Activated naive CD8-positive, alpha-beta T cell treated with anti-CD3 and anti-CD28 coated beads for 36 hours (primary cell): Measurements from ENCODE around the gene RFK. TPM values are rescaled to one million over a fixed set of nuclear protein-coding genes. Genes with fewer than 3 reads are reported as not detected.

Experiments
- DNase-seq: peaks from one replicate; pipeline ENCODE4 v3.0.0; 2021
- H3K27ac Mint-ChIP-seq: one replicate; pipeline ENCODE4 v1.8.0; 2022; ENCODE audit warnings: mild to moderate bottlenecking, moderate library complexity, mixed read lengths
- H3K27me3 Mint-ChIP-seq: one replicate; pipeline ENCODE4 v1.8.0; 2022; ENCODE audit warnings: mild to moderate bottlenecking, mixed read lengths
- H3K36me3 Mint-ChIP-seq: one replicate; pipeline ENCODE4 v1.8.0; 2021; ENCODE audit warnings: mild to moderate bottlenecking, mixed read lengths
- H3K4me1 Mint-ChIP-seq: one replicate; pipeline ENCODE4 v1.8.0; 2021; ENCODE audit warnings: mixed read lengths
- H3K4me3 Mint-ChIP-seq: one replicate; pipeline ENCODE4 v1.8.0; 2022; ENCODE audit warnings: mild to moderate bottlenecking, moderate library complexity, mixed read lengths
- H3K9me3 Mint-ChIP-seq: one replicate; pipeline ENCODE4 v1.8.0; 2022; ENCODE audit warnings: mixed read lengths
- total RNA-seq, 2 experiments: library from RNA; stranded (reverse); gene quantifications; one replicate each; pipeline ENCODE4 v1.2.3, GENCODE V29; 2021

The RFK gene
- total RNA-seq, 2 experiments from 2014 or later, result 11.3 to 11.9 TPM

DNA sequence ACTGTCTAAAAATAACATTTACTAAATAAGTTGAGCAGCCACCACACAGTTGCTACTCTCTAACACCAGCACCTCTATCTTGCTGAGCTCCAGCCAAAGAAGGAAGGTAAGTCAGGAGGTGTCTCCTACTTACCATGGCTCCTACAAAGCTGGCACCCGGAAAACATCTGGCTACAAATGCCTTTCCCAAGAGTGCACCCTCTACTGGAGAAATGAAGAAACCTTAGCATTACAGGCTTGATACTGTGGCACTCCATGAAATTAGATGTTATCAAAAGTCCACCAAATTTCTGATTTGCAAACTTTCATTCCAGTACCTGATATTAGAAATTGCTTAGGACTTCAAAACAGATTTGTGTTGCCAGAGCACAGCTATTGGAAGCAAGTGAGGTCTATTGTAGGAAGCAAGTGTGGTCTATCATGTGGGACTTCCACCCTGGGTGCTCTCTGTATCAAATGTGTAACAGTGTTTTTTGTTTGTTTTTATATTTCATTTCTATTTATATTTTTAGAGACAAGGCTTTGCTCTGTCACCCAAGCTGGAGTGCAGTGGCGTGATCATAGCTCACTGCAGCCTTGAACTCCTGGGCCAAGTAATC, 25.7 kb upstream of the RFK start:
- Mint-ChIP-seq H3K4me1 (peaks cover 10% of the 10 kb centered on the region), H3K27me3 (no peaks in the 10 kb centered on the region), H3K9me3 (no peaks in the 10 kb centered on the region), H3K4me3 (no peak overlapping the region), H3K36me3 (no peaks in the 10 kb centered on the region), H3K27ac (no peak overlapping the region)
- no peak for DNase-seq

DNA sequence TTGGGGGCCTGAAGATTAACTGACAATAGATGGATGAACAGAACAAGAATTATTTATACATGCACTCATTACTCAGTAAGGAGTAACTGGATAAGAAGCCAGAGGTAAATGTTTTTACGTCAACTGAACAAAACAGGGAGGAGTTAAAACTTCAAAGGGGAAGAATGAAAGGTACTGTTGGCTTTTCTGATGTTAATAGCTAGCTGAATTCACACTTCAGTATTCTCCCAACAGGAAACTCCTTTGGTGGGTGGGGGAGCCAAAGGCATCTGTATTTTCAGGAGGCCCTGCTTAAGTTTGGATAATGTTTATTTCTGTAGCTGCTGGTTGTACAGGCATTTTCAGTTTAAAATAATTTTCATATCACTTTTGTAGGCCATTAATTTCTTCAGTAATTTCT, 23.2 kb upstream of the RFK start:
- H3K4me3 Mint-ChIP-seq, result no peak overlapping the region
- peaks cover 8% of the 10 kb centered on the region for H3K36me3 Mint-ChIP-seq
- no peaks in the 10 kb centered on the region for H3K27me3 Mint-ChIP-seq
- H3K9me3 Mint-ChIP-seq, result peaks cover 8% of the 10 kb centered on the region
- H3K4me1 Mint-ChIP-seq, result peaks cover 8% of the 10 kb centered on the region
- no peak overlapping the region for H3K27ac Mint-ChIP-seq
- no peak for DNase-seq

DNA sequence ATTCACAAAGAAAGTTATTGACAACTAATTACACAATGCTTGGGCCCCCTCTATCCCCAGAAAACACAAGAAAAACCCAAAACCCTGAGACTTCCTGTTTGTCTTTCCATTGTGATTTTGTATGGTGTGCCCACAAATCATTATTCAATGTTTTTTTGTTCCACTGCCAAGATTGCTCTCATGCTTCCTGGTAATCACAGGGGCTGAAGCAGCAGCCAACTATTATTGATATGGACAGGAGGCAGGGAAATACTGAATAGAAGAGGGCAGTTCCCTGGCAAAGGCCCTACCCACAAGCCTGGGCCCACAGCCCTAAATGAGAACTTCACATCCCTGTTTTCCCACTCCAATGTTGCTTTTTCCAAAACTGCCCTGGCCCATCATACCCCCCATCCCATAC, 21.5 kb upstream of the RFK start:
- no peaks in the 10 kb centered on the region for H3K27me3 Mint-ChIP-seq
- H3K4me3 Mint-ChIP-seq, result no peak overlapping the region
- H3K9me3 Mint-ChIP-seq, result peaks cover 8% of the 10 kb centered on the region
- no peak overlapping the region for H3K27ac Mint-ChIP-seq
- H3K4me1 Mint-ChIP-seq, result peaks cover 8% of the 10 kb centered on the region
- no peak for DNase-seq
- H3K36me3 Mint-ChIP-seq, result peaks cover 8% of the 10 kb centered on the region

DNA sequence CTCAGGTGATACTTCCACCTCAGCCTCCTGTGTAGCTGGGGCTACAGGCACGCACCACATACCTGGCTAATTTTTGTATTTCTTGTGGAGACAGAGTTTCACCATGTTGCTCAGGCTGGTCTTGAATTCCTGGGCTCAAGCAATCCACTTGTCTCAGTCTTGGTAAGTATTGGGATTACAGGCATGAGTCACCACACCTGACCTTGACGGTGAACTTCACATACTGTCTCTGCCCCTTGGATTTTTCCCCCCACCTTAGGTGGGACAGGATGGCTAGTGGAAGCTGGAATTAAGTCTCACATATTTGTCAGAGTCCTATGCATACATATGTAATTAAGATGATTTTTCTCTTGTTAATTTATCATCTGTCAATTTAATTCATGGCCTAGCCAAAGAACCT, 20.9 kb upstream of the RFK start:
- Mint-ChIP-seq H3K4me1 (peaks cover 8% of the 10 kb centered on the region), H3K27me3 (no peaks in the 10 kb centered on the region), H3K4me3 (no peak overlapping the region), H3K27ac (no peak overlapping the region), H3K9me3 (peaks cover 8% of the 10 kb centered on the region), H3K36me3 (peaks cover 8% of the 10 kb centered on the region)
- no peak for DNase-seq

DNA sequence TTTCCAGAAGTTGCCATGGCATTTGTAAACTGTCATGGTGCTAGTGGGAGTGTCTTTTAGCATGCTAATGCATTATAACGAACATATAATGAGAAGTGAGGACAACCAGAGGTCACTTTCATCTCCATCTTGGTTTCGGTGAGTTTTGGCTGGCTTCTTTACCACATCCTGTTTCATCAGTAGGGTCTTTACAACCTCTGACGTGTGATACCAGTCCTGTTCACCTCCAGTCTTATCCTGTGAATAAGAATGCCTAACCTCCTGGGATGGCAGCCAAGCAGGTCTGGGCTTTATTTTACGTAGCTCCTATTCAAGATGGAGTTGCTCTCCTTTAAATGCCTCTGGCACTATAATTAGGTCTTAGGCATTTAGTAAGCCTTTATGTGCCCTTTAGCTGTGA, 20.4 kb upstream of the RFK start:
- Mint-ChIP-seq H3K36me3 (peaks cover 8% of the 10 kb centered on the region), H3K9me3 (peaks cover 8% of the 10 kb centered on the region), H3K4me1 (peaks cover 8% of the 10 kb centered on the region), H3K27ac (no peak overlapping the region), H3K4me3 (no peak overlapping the region), H3K27me3 (no peaks in the 10 kb centered on the region)
- DNase-seq, result no peak

DNA sequence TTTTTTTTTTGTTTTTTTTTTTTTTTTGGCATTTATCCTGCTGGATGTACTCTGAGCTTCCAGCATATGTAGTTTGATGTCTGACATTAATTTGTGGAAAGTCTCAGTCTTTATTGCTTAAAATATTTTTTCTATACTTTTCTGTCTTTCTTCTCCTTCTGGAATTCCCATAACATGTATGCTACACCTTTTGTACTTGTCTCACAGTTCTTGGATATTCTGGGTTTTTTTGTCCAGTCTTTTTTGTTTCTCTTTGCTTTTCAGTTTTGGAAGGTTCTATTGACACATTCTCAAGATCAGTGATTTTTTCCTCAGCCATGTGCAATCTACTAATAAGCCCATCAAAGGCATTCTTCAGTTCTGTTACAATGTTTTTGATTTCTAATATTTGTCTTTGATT, 19.4 kb upstream of the RFK start:
- DNase-seq, result no peak
- no peak overlapping the region for H3K4me3 Mint-ChIP-seq
- peaks cover 8% of the 10 kb centered on the region for H3K36me3 Mint-ChIP-seq
- H3K27me3 Mint-ChIP-seq, result no peaks in the 10 kb centered on the region
- H3K9me3 Mint-ChIP-seq, result peaks cover 8% of the 10 kb centered on the region
- no peak overlapping the region for H3K27ac Mint-ChIP-seq
- peaks cover 8% of the 10 kb centered on the region for H3K4me1 Mint-ChIP-seq

DNA sequence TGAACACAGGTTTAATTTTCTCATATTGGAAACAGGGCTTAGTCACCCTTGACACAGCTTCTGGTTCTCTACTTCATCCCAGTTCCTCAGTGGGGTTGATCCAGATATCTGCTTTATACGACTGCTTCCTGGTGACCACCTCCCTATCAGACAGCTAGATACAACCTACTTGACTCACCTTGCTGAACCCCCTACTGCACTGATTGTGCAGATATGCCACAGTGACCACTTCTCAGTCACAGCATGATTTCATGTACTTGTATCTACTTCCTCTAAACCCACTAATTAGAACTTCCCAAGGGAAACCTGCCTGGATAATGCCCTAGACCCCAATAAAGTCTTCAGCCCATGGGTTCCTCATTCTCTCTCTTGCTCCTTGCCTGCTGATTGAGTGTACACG, 18.4 kb upstream of the RFK start:
- Mint-ChIP-seq H3K4me3 (no peak overlapping the region), H3K27me3 (no peaks in the 10 kb centered on the region), H3K9me3 (peaks cover 8% of the 10 kb centered on the region), H3K27ac (no peak overlapping the region), H3K36me3 (peaks cover 8% of the 10 kb centered on the region), H3K4me1 (peaks cover 11% of the 10 kb centered on the region)
- DNase-seq, result no peak

DNA sequence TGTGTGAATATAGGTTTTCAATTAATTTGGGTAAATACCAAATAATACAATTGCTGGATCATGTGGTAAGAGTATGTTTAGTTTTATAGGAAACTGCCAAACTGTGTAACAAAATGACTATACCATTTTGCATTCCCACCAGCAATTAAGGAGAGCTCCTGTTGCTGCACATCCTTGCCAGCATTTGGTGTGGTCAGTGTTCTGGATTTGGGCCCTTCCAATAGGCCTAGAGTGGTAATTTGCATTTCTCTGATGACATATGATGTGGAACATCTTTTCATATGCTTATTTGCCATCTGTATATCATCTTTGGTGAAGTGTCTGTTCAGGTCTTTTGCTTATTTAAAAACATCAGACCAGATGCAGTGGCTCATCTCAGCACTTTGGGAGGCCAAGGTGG, 11.6 kb upstream of the RFK start:
- no peaks in the 10 kb centered on the region for H3K36me3 Mint-ChIP-seq
- no peak for DNase-seq
- no peaks in the 10 kb centered on the region for H3K27me3 Mint-ChIP-seq
- H3K4me3 Mint-ChIP-seq, result no peak overlapping the region
- no peaks in the 10 kb centered on the region for H3K9me3 Mint-ChIP-seq
- H3K4me1 Mint-ChIP-seq, result peaks cover 18% of the 10 kb centered on the region
- H3K27ac Mint-ChIP-seq, result no peak overlapping the region

DNA sequence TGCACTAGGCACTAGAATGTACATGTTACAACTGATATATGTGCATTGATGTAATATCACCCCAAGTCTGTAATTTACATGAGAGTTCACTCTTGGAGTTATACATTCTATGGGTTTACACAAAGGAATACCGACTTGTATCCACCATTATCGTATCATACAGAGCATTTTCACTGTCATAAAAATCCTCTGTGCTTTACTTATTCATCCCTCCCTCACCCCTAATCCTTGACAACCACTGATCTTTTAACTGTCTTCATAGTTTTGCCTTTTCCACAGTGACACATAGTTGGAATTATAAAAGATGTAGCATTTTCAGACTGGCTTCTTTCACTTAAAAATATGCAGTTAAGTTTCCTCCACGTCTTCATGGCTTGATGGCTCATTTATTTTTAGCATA, 11.1 kb upstream of the RFK start:
- no peak overlapping the region for H3K27ac Mint-ChIP-seq
- no peak overlapping the region for H3K4me3 Mint-ChIP-seq
- H3K9me3 Mint-ChIP-seq, result no peaks in the 10 kb centered on the region
- H3K27me3 Mint-ChIP-seq, result peaks cover 2% of the 10 kb centered on the region
- H3K36me3 Mint-ChIP-seq, result no peaks in the 10 kb centered on the region
- no peak for DNase-seq
- peaks cover 21% of the 10 kb centered on the region for H3K4me1 Mint-ChIP-seq

DNA sequence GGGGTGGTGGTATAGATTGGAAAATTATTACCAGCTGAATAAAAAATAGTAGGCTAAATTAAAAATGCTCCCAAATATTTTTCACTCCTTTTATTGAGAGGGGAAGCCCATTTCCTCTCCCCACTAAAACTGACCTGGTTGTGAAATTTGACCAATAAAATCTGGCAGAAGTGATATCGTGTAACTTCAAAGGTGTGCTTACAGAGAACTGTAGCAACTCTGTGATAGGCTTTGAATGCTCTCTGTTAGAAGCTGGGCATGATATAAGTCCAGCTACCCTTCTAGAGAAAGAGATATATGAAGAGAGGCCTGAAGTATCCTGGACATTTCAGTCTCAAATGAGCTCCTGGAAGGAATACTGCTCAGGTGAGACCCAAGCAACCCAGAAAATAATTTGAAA, 10.2 kb upstream of the RFK start:
- H3K27ac Mint-ChIP-seq, result no peak overlapping the region
- no peak for DNase-seq
- no peaks in the 10 kb centered on the region for H3K9me3 Mint-ChIP-seq
- no peak overlapping the region for H3K4me3 Mint-ChIP-seq
- H3K27me3 Mint-ChIP-seq, result peaks cover 5% of the 10 kb centered on the region
- peaks cover 23% of the 10 kb centered on the region for H3K4me1 Mint-ChIP-seq
- H3K36me3 Mint-ChIP-seq, result no peaks in the 10 kb centered on the region

DNA sequence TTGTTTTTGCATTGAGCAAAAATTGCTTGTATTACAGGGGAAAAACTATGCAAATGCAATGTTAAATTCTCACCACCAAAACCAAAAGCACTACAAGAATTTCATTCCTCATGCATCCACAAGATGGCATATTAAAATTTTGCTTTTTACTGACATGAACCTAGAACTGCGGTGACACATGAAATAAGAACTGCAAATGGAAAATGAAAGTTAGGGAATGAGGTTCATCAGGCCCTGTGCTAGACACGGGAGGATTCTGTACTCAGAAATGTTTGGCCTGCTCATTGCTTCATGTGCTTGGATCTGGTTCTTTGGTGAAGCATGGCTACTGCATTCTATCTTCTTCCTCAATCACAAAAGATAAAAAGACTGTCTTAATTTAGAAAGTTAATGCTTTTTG, 9.1 kb upstream of the RFK start:
- H3K27me3 Mint-ChIP-seq, result peaks cover 5% of the 10 kb centered on the region
- no peaks in the 10 kb centered on the region for H3K36me3 Mint-ChIP-seq
- peaks cover 20% of the 10 kb centered on the region for H3K4me1 Mint-ChIP-seq
- H3K4me3 Mint-ChIP-seq, result peak overlapping the region; percentile 36
- no peaks in the 10 kb centered on the region for H3K9me3 Mint-ChIP-seq
- no peak for DNase-seq
- peak overlapping the region; percentile 83 for H3K27ac Mint-ChIP-seq

DNA sequence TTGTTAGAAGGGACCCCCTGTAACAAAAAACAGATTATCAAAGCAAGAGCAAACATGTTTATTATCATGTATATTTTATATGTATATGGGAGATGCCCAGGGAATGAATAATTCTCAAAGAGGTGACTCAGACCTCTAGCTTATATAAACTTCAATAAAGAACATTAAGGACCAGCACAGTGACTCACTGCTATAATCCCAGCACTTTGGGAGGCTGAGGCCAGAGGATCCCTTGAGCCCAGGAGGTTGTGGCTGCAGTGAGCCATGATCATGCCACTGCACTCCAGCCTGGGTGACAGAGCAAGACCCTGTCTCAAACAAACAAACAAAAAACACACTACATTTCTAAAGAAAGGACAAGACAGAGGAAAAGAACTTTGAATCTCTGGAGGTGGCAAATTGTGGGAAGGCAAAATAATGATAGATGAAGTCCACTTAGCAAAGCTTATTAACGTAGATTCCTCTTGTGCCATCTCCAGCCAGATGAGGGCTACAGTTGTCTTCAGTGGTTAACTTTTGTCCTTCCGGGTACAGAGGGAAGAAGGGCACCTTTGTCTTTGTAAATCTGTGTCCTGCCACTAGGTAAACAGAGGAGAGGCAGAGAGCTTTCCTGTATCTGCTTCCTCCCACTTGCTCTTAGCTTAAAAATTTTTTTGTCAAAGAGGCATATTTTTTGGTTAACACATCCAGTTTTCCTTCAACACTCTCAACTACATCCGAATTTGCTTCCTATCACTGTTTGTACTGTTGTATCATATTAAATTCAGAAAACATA, 7.5 kb upstream of the RFK start:
- Mint-ChIP-seq H3K27me3 (peaks cover 5% of the 10 kb centered on the region), H3K36me3 (no peaks in the 10 kb centered on the region), H3K4me1 (peaks cover 20% of the 10 kb centered on the region), H3K9me3 (no peaks in the 10 kb centered on the region), H3K4me3 (no peak overlapping the region), H3K27ac (no peak overlapping the region)
- DNase-seq, result no peak

DNA sequence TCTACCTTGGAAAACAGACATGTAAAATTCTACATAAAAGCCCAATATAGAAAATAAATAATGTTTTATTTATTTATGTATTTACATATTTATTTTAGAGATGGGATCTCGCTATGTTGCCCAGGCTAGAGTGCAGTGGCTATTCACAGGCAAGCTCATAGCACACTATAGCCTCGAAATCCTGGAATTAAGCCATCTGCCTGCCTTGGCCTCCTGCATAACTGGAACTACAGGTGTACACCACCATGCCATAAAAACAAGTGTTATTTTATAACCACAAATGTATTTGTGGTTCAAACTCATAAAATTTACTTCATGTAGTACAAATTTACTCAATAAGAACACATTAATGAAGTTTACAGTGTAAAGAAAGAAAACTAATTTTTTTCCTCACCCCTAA, 7.0 kb upstream of the RFK start:
- no peak for DNase-seq
- Mint-ChIP-seq H3K4me1 (peaks cover 20% of the 10 kb centered on the region), H3K27ac (no peak overlapping the region), H3K9me3 (no peaks in the 10 kb centered on the region), H3K36me3 (no peaks in the 10 kb centered on the region), H3K27me3 (peaks cover 5% of the 10 kb centered on the region), H3K4me3 (no peak overlapping the region)

DNA sequence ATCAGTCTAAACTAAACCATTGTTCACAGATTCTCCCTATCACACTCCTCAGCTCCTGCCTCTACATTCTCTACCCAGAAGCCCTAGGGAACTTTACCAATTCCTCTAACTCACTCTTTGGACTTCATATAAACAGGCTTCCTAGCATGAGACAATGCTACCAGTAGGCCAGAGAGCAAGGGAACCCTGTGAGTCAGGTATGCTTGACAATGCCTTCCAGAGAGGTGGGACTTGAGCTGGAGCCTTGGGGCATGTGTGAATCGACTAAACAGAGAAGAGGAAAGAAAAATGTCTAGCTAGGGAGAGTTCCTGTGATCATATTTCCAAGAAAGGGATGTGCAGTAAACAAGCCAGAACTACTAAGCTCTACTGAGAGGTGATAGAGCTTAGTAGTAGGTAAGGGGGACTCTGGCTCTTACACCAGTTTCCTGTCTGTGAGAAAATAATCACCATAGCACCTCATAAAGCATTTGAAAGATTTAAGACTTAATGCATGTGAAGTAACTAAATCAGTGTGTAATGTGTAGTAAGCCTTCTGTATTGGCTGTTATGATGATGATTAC, 6.4 kb upstream of the RFK start:
- Mint-ChIP-seq H3K27me3 (peaks cover 5% of the 10 kb centered on the region), H3K36me3 (no peaks in the 10 kb centered on the region), H3K9me3 (no peaks in the 10 kb centered on the region), H3K4me3 (no peak overlapping the region), H3K4me1 (peaks cover 20% of the 10 kb centered on the region), H3K27ac (no peak overlapping the region)
- no peak for DNase-seq

DNA sequence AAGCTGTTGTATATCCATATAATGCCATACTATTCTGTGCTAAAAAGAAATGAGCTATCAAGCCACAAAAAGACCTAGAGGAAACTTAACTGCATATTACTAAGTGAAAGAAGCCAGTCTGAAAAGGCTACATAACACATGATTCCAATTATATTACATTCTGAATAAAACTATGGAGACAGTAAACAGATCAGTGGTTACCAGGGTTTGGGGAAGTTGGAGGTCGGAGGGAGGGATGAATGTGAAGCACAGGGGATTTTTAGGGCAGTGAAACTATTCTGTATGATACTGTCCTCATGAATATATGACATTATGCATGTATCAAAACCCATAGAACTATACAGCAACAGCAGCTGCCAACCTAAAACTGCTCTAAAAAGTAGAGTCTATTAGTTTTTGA, 5.6 kb upstream of the RFK start:
- Mint-ChIP-seq H3K27ac (no peak overlapping the region), H3K4me3 (no peak overlapping the region), H3K27me3 (peaks cover 5% of the 10 kb centered on the region), H3K36me3 (no peaks in the 10 kb centered on the region), H3K4me1 (peaks cover 20% of the 10 kb centered on the region), H3K9me3 (no peaks in the 10 kb centered on the region)
- no peak for DNase-seq

DNA sequence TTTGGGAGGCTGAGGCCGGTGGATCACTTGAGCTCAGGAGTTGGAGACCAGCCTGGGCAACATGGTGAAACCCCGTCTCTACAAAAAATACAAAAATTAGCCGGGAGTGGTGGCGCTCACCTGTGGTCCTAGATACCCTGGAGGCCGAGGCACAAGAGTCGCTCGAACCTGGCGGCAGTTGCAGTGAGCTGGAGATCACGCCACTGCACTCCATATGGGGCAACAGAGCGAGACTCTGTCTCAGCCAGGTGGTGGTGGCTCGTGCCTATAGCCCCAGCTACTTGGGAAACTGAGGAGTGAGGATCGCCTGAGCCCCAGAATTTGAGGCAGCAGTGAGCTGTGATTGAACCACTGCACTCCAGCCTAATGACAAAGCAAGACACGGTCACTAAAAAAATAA, 2.4 kb upstream of the RFK start:
- Mint-ChIP-seq H3K27me3 (peaks cover 5% of the 10 kb centered on the region), H3K27ac (no peak overlapping the region), H3K4me3 (no peak overlapping the region), H3K4me1 (peaks cover 20% of the 10 kb centered on the region), H3K36me3 (peaks cover 14% of the 10 kb centered on the region), H3K9me3 (peaks cover 5% of the 10 kb centered on the region)
- DNase-seq, result no peak
